ENCODE results near the gene EEFSEC. TPM values are rescaled to one million over a fixed set of nuclear protein-coding genes. Genes with fewer than 3 reads are reported as not detected.

The EEFSEC gene
- total RNA-seq, 1 experiment from 2014 or later: 9.5 TPM

- Histone ChIP-seq H3K4me2 (ENCODE audit: insufficient read depth, insufficient read length, low read length) (no peak overlapping the region), H3K4me1 (ENCODE audit: insufficient read depth, low read length) (no peaks in the 10 kb centered on the region), H2AK5ac (ENCODE audit: insufficient read length, low read length) (no peak overlapping the region), H4K20me1 (ENCODE audit: control insufficient read depth, insufficient read depth, insufficient read length) (no peaks in the 10 kb centered on the region), H2BK15ac (ENCODE audit: low read depth, low read length) (no peak overlapping the region), H3K18ac (ENCODE audit: insufficient read length, low read depth, low read length) (no peak overlapping the region), H2AFZ (ENCODE audit: low read length) (no peak overlapping the region), H3K14ac (ENCODE audit: insufficient read depth, low read length) (no peak overlapping the region), H2BK5ac (ENCODE audit: insufficient read length, low read length) (no peak overlapping the region), H3K4ac (ENCODE audit: low read depth, low read length) (no peak overlapping the region), H3K79me1 (ENCODE audit: insufficient read depth, low read depth, low read length, poor library complexity, severe bottlenecking) (no peaks in the 10 kb centered on the region), H3K23ac (ENCODE audit: insufficient read length, low read depth, low read length) (no peak overlapping the region), H3T11ph (ENCODE audit: low read length) (no peak overlapping the region), H3K27ac (ENCODE audit: insufficient read length, low read depth, low read length) (no peak overlapping the region), H3K9ac (ENCODE audit: extremely low read depth, insufficient read length, low read length) (no peak overlapping the region), H2BK20ac (ENCODE audit: low read depth, low read length, poor library complexity, severe bottlenecking) (no peak overlapping the region), H3K27me3 (ENCODE audit: insufficient read depth, low read length) (no peaks in the 10 kb centered on the region), H4K5ac (ENCODE audit: insufficient read length, low read depth, low read length) (no peak overlapping the region), H3K56ac (ENCODE audit: insufficient read length, low read depth, low read length) (no peak overlapping the region), H3K9me3 (ENCODE audit: control insufficient read depth, low read depth, low read length) (no peaks in the 10 kb centered on the region), H3K79me2 (ENCODE audit: insufficient read depth, low read length) (no peaks in the 10 kb centered on the region), H4K8ac (replicated peaks; ENCODE audit: insufficient read length, low read depth, low read length) (no peak overlapping the region), H2BK12ac (ENCODE audit: insufficient read length, low read depth, low read length) (no peak overlapping the region), H3K23me2 (ENCODE audit: insufficient read length, low read depth, low read length, poor library complexity, severe bottlenecking) (no peaks in the 10 kb centered on the region), H4K91ac (ENCODE audit: insufficient read length, low read depth, low read length) (no peak overlapping the region), H2BK120ac (ENCODE audit: low read depth, low read length, poor library complexity, severe bottlenecking) (no peak overlapping the region)
- TF ChIP-seq CTCF (conservative IDR thresholded peaks at IDR 0.05): no peak
- Mint-ChIP-seq H3K9me3 (no peaks in the 10 kb centered on the region), H3K4me1 (peaks cover 0 to 3% of the 10 kb centered on the region in 2 experiments; a peak in 1 of 4 replicates), H3K4me3 (no peak overlapping the region), H3K36me3 (ENCODE audit: insufficient read depth in 1 of 3, low read depth in 3 of 3) (no peaks in the 10 kb centered on the region; a peak in 1 of 7 replicates), H3K27me3 (ENCODE audit: low read depth) (no peaks in the 10 kb centered on the region), H3K27ac (no peak overlapping the region)
- WGBS (ENCODE audit: extremely low coverage, insufficient read length, low lambda C conversion rate): no CpG with 5 or more reads among the region's 2 CpGs
- no peak for DNase-seq
These were observed 153.2 kb downstream of the EEFSEC start for GRCh38 chr3:128306481-128306880.
